OCI-LY7 (cell line): ENCODE data around the gene AIFM1.

ENCODE experiments used
- CTCF ChIP-seq: fragments of 200-600 bp; sonication (generic); conservative IDR thresholded peaks from 2 replicates; pipeline ENCODE4 v1.5.1; 2014; ENCODE audit warnings: mild to moderate bottlenecking, antibody characterized with exemption, low read length, moderate library complexity, mixed read lengths
- EZH2phosphoT487 ChIP-seq: fragments of 200-600 bp; sonication (generic); IDR thresholded peaks from 2 replicates; pipeline ENCODE4 v1.6.1; 2018; ENCODE audit warnings: low read depth, borderline replicate concordance, mild to moderate bottlenecking, mixed run types, antibody characterized with exemption, low read length, moderate library complexity, mixed read lengths

- TF ChIP-seq CTCF = no peak
- TF ChIP-seq EZH2phosphoT487 = no peak
These were observed 46.0 kb upstream of the AIFM1 start for GRCh38 chrX:130211415-130212186.
